Measurements from ENCODE around the gene SNN.

The SNN gene

GRCh38 chr16:11630046-11630767 is 38.0 kb upstream of the SNN start:
- Histone ChIP-seq H3K4me1 (ENCODE audit: insufficient read depth, low read length, poor library complexity, severe bottlenecking) (no peaks in the 10 kb centered on the region), H3K4me3 (ENCODE audit: low read length, poor library complexity, severe bottlenecking) (no peak overlapping the region), H3K9me3 (ENCODE audit: insufficient read depth, low read depth, low read length) (no peaks in the 10 kb centered on the region), H3F3A (ENCODE audit: low read depth) (no peaks in the 10 kb centered on the region), H2AFZ (ENCODE audit: low read length) (no peak overlapping the region), H3K27me3 (ENCODE audit: insufficient read depth, low read length, poor library complexity, severe bottlenecking) (no peaks in the 10 kb centered on the region), H3K9me2 (replicated peaks; ENCODE audit: low read depth, low read length) (no peaks in the 10 kb centered on the region), H3K36me3 (ENCODE audit: insufficient read depth, low read length) (no peaks in the 10 kb centered on the region), H3K9ac (ENCODE audit: low read depth, low read length, poor library complexity, severe bottlenecking) (no peak overlapping the region), H4K20me1 (ENCODE audit: insufficient read depth, low read length, poor library complexity, severe bottlenecking) (no peaks in the 10 kb centered on the region), H3K79me2 (ENCODE audit: insufficient read depth, low read length) (no peaks in the 10 kb centered on the region), H3K4me2 (ENCODE audit: low read depth, low read length, poor library complexity, severe bottlenecking) (no peak overlapping the region)
- no peak for TF ChIP-seq CTCF (conservative IDR thresholded peaks at IDR 0.05; ENCODE audit: low read length)
- TF ChIP-seq EZH2phosphoT487 (IDR thresholded peaks at IDR 0.05; ENCODE audit: borderline replicate concordance), result no peak

GRCh38 chr16:11630768-11631056 is 37.5 kb upstream of the SNN start:
- no peak overlapping the region for H3K4me3 ChIP-seq (ENCODE audit: low read length, poor library complexity, severe bottlenecking)
- no peaks in the 10 kb centered on the region for H3K36me3 ChIP-seq (ENCODE audit: insufficient read depth, low read length)
- no peaks in the 10 kb centered on the region for H3F3A ChIP-seq (ENCODE audit: low read depth)
- H3K4me1 ChIP-seq (ENCODE audit: insufficient read depth, low read length, poor library complexity, severe bottlenecking), result no peaks in the 10 kb centered on the region
- H3K27me3 ChIP-seq (ENCODE audit: insufficient read depth, low read length, poor library complexity, severe bottlenecking), result no peaks in the 10 kb centered on the region
- H3K4me2 ChIP-seq (ENCODE audit: low read depth, low read length, poor library complexity, severe bottlenecking), result no peak overlapping the region
- no peaks in the 10 kb centered on the region for H3K9me2 ChIP-seq (replicated peaks; ENCODE audit: low read depth, low read length)
- H2AFZ ChIP-seq (ENCODE audit: low read length), result no peak overlapping the region
- H3K9ac ChIP-seq (ENCODE audit: low read depth, low read length, poor library complexity, severe bottlenecking), result no peak overlapping the region
- no peaks in the 10 kb centered on the region for H3K9me3 ChIP-seq (ENCODE audit: insufficient read depth, low read depth, low read length)
- TF ChIP-seq EZH2phosphoT487 (IDR thresholded peaks at IDR 0.05; ENCODE audit: borderline replicate concordance), result no peak
- no peak for TF ChIP-seq CTCF (conservative IDR thresholded peaks at IDR 0.05; ENCODE audit: low read length)
- H4K20me1 ChIP-seq (ENCODE audit: insufficient read depth, low read length, poor library complexity, severe bottlenecking), result no peaks in the 10 kb centered on the region
- H3K79me2 ChIP-seq (ENCODE audit: insufficient read depth, low read length), result no peaks in the 10 kb centered on the region

- TF ChIP-seq EZH2phosphoT487 (IDR thresholded peaks at IDR 0.05; ENCODE audit: borderline replicate concordance) (no peak), CTCF (conservative IDR thresholded peaks at IDR 0.05; ENCODE audit: low read length) (no peak)
- H2AFZ ChIP-seq (ENCODE audit: low read length), result no peak overlapping the region
- no peaks in the 10 kb centered on the region for H3K36me3 ChIP-seq (ENCODE audit: insufficient read depth, low read length)
- H3K4me1 ChIP-seq (ENCODE audit: insufficient read depth, low read length, poor library complexity, severe bottlenecking), result no peaks in the 10 kb centered on the region
- no peaks in the 10 kb centered on the region for H3K9me3 ChIP-seq (ENCODE audit: insufficient read depth, low read depth, low read length)
- H3K27me3 ChIP-seq (ENCODE audit: insufficient read depth, low read length, poor library complexity, severe bottlenecking), result no peaks in the 10 kb centered on the region
- no peak overlapping the region for H3K4me2 ChIP-seq (ENCODE audit: low read depth, low read length, poor library complexity, severe bottlenecking)
- H3K4me3 ChIP-seq (ENCODE audit: low read length, poor library complexity, severe bottlenecking), result no peak overlapping the region
- no peaks in the 10 kb centered on the region for H3F3A ChIP-seq (ENCODE audit: low read depth)
- H4K20me1 ChIP-seq (ENCODE audit: insufficient read depth, low read length, poor library complexity, severe bottlenecking), result no peaks in the 10 kb centered on the region
- H3K9me2 ChIP-seq (replicated peaks; ENCODE audit: low read depth, low read length), result no peaks in the 10 kb centered on the region
- no peaks in the 10 kb centered on the region for H3K79me2 ChIP-seq (ENCODE audit: insufficient read depth, low read length)
- no peak overlapping the region for H3K9ac ChIP-seq (ENCODE audit: low read depth, low read length, poor library complexity, severe bottlenecking)
Measured at GRCh38 chr16:11631214-11631613, 37.0 kb upstream of the SNN start.
